Stimulated activated CD4-positive, alpha-beta T cell treated with anti-CD3 and anti-CD28 coated beads, Interleukin-1b, Interleukin-23, amount 100 ng/mL, for 1 hour (primary cell): ENCODE data around the gene YIPF1.
"Not testable (repeated sequence)": the region's sequence is repeated elsewhere in the genome, so short reads cannot be mapped to it uniquely, and the experiment has no call there.

Experiments
- DNase-seq, 2 donors: peaks; one replicate each; pipeline ENCODE4 v3.0.0-alpha.2; 2020; ENCODE audit warnings: low read depth in 2 of 2

The YIPF1 gene

DNA sequence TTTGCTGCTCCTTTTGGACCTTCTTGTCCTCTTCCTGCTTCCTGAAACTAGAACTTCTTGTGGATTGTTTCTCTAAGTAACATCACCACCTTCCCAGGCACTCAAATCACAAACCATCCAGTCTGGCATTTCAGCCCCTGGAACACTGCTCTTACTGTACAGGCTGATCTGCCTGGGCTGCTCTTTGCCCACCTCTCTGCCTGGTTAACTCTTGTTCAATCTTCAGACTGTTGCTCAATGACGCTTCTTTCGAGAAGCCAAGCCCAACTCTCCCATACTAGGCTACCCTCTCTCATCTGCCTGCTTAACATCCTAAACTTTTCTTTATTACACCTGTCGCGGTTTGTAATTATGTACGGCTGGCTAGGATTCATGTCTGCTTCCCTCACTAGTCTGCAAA lies 5.0 kb upstream of the YIPF1 start:
- DNase-seq: no peak

DNA sequence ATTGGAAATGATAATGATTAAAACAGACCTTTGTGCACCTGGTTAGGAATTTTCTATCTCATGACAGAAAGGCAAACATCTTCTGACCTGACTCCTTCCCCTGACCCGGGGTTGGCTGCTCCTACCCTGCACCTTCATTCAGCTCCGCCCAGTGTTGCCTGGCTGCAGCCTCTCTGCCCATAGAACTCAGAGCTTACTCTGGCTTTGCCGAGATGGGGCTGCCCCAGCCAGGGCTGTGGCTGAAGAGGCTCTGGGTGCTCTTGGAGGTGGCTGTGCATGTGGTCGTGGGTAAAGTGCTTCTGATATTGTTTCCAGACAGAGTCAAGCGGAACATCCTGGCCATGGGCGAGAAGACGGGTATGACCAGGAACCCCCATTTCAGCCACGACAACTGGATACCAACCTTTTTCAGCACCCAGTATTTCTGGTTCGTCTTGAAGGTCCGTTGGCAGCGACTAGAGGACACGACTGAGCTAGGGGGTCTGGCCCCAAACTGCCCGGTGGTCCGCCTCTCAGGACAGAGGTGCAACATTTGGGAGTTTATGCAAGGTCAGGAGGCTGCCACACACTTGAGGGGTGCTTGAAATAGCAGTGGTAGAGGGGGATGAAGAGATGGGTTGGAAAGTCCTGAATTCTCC lies 4.5 kb upstream of the YIPF1 start, which contains the start of gene DIO1:
Gene DIO1 (plus strand): TSS at position 189 of the 638 bp plus-strand sequence. CDS start 24 bp downstream, at position 213.
- DNase-seq: no peak

GRCh38 chr1:53892911-53893310 lies 3.3 kb upstream of the YIPF1 start:
- no peak for DNase-seq

DNA sequence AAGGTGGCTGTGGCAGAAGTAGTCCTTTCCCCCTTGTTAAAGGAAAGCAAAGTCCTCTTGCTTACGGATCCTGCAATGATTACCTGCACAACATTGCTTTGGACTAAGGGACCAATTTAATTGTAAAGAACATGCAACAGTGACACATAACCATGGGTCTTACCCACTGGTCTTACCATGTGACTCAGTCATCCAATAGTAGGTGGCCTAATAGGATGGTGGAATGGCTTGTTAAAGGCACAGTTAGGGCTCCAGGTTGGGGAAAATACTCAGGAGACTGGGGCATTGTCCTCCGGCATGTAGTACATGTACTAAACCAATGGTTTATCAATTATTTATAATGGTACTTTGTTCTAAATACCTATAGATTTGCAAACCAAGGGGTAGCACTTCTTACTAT lies 2.1 kb upstream of the YIPF1 start:
- DNase-seq: no peak

DNA sequence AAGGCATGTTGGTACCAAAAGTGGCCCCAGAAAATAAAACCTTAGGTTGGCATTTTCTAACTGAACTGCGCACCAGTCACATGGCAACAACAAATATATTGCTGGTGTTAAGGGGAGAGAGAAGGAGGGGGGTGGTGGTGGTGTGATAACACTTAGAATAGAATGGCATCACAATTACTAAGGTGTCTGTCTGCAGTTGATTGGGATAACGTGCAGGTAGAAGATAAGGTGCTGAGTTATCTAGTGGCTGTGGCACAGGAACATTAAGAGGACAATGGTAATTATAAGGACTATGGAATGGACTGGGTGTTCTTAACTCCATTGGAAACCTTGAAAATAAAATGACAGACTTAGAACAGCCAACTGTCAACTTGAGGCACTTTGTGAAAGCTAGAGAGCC lies 1.4 kb upstream of the YIPF1 start:
- no peak for DNase-seq

GRCh38 chr1:53890522-53890941 lies 935 bp upstream of the YIPF1 start:
- no peak for DNase-seq

DNA sequence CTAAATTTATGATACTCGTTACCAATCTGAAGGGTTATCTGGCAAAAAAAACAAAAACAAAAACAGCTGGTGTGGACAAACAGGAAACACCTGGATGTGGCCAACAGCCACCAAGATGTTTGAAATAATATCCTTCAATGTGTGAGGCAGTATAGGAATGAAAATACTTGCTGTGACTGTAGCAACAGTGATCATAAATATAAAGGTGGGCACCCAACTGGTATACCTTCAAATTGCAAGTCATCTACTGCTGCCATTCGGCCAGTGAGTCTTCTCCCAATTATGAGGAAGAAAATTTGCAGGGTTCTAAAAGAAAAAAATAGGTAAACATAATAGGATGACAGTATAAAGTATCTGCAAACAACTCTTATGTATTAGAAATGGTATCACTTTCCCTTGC lies 916 bp downstream of the YIPF1 start:
- no peak for DNase-seq

DNA sequence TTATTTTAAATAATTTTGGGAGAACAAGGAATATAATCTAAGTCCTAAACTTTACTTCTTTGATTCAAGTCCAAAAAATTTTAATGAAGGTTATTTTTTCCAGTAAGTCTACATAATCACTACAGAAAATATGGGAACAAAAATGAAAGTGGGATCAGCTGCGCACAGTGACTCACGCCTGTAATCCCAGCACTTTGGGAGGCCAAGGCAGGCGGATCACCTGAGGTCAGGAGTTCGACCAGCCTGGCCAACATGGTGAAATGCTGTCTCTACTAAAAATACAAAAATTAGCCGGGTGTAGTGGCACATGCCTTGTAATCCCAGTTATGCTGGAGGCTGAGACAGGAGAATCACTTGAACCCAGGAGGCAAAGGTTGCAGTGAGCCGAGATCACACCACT lies 6.0 kb downstream of the YIPF1 start:
- DNase-seq: not testable (repeated sequence)

DNA sequence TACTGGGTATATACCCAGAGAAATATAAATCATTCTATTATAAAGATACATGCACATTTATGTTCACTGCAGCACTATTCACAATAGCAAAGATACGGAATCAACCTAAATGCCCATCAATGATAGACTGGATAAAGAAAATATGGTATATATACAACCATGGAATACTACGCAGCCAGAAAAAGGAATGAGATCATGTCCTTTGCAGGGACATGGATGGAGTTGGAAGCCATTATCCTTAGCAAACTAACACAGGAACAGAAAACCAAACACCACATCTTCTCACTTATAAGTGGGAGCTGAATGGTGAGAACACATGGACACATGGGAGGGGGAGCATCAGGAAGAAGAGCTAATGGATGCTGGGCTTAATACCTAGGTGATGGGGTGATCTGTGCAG lies 7.7 kb downstream of the YIPF1 start:
- DNase-seq: not testable (repeated sequence)

DNA sequence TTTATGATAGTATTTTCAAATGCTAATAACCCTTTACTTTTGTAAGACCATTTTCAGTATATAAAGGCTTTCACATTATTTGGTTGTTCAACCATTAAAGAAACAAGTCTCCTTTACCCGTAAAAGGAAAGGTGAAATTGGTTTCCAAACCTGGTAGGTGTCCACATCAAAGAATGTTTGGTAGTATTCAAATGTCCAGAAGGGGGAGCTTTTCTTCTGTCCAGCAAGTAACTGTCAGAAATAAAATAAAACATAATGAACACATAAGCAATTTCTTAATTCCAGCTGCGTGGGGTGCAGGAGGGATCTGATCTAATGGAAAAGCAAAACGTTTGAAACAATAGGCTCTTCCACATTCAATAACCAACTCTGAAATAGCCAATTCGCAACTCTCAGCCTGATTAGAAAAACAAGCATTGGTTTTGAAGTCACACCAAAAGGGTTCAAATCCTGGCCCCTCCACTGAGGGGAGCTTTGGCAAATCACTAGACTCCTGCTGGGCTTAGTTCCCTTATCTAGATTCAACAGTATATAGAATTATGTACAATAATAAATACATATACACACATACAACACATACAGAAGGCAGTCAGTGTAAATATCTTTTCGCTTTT lies 11.0 kb downstream of the YIPF1 start:
- no peak for DNase-seq

- DNase-seq: not testable (repeated sequence)
Observed at GRCh38 chr1:53875150-53875549, 14.4 kb downstream of the YIPF1 start.

GRCh38 chr1:53871773-53872484 lies 17.7 kb downstream of the YIPF1 start:
- DNase-seq: no peak

DNA sequence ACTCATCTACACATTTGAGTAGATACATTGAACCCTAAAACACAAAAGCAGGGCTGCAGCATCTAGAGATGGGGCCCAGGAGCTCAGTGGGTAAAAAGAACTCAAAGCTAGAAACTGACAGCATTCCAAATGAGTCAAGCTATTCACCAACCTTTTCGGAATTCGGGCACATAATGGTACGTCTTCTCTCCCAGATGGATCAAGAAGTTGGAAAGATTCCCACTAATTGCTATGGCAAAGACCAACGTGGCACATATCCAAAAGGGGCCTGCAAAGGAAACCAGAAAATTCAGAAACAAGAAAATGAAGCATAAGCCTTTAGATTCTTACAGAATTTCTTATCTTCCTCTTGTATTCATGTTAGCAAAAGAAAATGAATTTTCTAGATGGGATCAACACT lies 18.4 kb downstream of the YIPF1 start:
- no peak for DNase-seq

GRCh38 chr1:53869454-53870117 lies 20.0 kb downstream of the YIPF1 start:
- DNase-seq: no peak

DNA sequence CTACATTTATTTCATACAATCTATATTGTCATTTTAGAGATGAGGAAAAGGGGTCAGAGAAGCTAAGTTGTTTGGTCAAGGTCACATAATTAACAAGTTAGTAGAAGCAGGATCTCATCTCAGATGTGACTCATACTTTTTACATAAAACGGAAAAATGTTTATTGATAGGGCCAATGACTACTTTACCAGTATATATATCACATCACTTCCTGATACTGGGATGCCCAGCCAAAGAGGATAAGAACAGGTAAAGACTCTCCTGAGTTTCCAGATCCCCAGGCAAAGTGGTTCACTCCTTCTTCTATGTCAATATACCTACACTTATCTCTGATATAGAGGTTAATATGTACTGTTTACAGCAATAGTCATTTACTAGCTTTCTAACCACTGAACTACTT lies 21.0 kb downstream of the YIPF1 start:
- DNase-seq: no peak

DNA sequence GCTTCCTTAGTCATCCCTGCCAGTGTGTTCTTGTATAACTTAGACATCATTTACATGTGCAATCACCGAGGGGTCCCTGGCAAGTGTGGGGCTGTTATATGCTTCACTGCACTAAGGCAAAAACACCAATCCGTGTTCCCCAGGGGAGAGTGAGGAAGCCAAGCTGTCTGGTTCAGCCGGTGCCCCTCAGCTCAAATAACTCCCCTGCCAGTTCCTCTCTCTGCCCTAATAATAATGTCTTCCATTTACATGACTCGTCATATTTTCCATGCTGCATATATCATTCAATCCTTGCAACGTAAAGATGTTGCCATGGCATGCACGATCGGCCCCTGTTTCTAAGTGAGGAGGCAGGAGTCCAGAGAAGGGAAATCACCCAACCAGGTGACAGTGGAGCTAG lies 27.1 kb downstream of the YIPF1 start:
- DNase-seq: no peak

- peak in 1 of 2 donors; percentile 4 for DNase-seq
Observed at GRCh38 chr1:53860967-53861411, 28.6 kb downstream of the YIPF1 start.

GRCh38 chr1:53851571-53852285 lies 37.9 kb downstream of the YIPF1 start:
- DNase-seq: no peak

- no peak for DNase-seq
Observed at GRCh38 chr1:53850082-53850673, 39.4 kb downstream of the YIPF1 start.

DNA sequence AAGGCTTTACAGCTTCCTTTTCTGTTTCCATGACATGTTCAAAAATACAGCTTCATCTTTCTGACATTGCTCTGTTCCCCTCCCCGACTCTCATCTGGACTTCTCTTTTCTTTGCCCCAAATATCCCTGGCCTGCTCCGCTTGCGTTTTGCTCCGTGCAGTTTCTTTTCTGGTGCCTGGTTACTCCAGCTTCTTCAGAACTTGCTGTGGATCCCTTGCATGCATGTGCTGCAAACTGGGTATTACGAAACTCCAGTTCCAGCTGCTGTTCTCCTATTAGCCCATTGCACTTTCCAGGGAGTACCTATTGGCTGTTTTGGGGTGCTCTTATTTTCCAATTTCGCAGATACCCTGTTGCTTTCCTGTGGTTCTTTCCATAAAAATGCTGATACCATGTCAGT lies 41.6 kb downstream of the YIPF1 start:
- DNase-seq: no peak

- DNase-seq: no peak
Observed at GRCh38 chr1:53842347-53842746, 47.2 kb downstream of the YIPF1 start.

DNA sequence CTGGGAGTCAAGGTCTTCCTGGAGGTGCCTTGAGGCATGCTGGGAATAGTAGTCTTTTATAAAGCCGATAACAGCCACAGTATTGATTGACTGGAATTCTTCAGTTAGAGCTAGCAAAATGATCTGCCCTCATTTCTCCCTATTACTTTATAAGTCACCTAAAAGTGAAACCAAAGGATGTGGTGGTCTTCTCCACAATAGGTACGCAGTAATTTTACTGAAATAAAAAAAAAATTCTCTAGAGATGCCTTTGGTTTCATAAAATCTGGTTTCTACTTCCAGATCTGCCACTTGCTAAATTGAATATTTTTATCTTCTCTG lies 51.0 kb downstream of the YIPF1 start:
- no peak for DNase-seq
